ENCODE results near the gene ATF7. TPM values are rescaled to one million over a fixed set of nuclear protein-coding genes. Genes with fewer than 3 reads are reported as not detected.

The ATF7 gene
- total RNA-seq, 4 donors from 2014 or later: 14.2 to 29.7 (median 26.8) TPM

- H3K36me3 ChIP-seq: peaks cover 0 to under 1% (median 0%) of the 10 kb centered on the region in 4 donors
- no peak for TF ChIP-seq EP300 (IDR thresholded peaks at IDR 0.05; ENCODE audit: low read depth)
- no peak for TF ChIP-seq POLR2A (IDR thresholded peaks at IDR 0.05)
- TF ChIP-seq POLR2AphosphoS5 (IDR thresholded peaks at IDR 0.05): no peak
- no peak for TF ChIP-seq CTCF (IDR thresholded peaks at IDR 0.05)
- H3K4me3 ChIP-seq: no peak overlapping the region
- 70% methylated on average over 2 of the region's 2 CpGs; no CpG with 5 or more reads in 1 of the 2 donors for WGBS, 2 donors (ENCODE audit: low coverage in 1 of 2)
- intact Hi-C loops (cut with DNase I; ENCODE audit: low total_unique reads) (loop anchor here (10.0 kb wide), 1 partner anchor 162 kb away; no protein-coding TSS in a partner anchor), in situ Hi-C loops (cut with MboI; ENCODE audit: low pct_ligation_motif_present in 1 of 4, low pct_unique_long_range_greater_than_20kb in 1 of 4, low sequenced_read_pairs in 3 of 4) (loop anchor here in 1 of 4 donors (10.0 kb wide), 1 partner anchor 162 kb away; no protein-coding TSS in a partner anchor)
- no peak for DNase-seq
- H3K27ac ChIP-seq: no peak overlapping the region
- H3K27me3 ChIP-seq: no peaks in the 10 kb centered on the region
- H3K4me1 ChIP-seq: peaks cover 9 to 19% (median 10%) of the 10 kb centered on the region in 4 donors
- H3K9me3 ChIP-seq: no peaks in the 10 kb centered on the region
Measured at GRCh38 chr12:53506450-53506785, 119.8 kb downstream of the ATF7 start.

GRCh38 chr12:53505555-53506449 lies 120.4 kb downstream of the ATF7 start:
- intact Hi-C loops (cut with DNase I; ENCODE audit: low total_unique reads): loop anchor here (10.0 kb wide), 1 partner anchor 161 kb away; no protein-coding TSS in a partner anchor
- no peaks in the 10 kb centered on the region for H3K27me3 ChIP-seq
- H3K4me1 ChIP-seq: peaks cover 9 to 19% (median 10%) of the 10 kb centered on the region in 4 donors
- in situ Hi-C loops (cut with MboI; ENCODE audit: low pct_ligation_motif_present in 1 of 4, low pct_unique_long_range_greater_than_20kb in 1 of 4, low sequenced_read_pairs in 3 of 4): loop anchor here in 1 of 4 donors (10.0 kb wide), 1 partner anchor 161 kb away; no protein-coding TSS in a partner anchor
- 20 to 82% methylated on average over 1 to 17 of the region's 19 CpGs for WGBS, 2 donors (ENCODE audit: low coverage in 1 of 2)
- TF ChIP-seq EP300 (IDR thresholded peaks at IDR 0.05; ENCODE audit: low read depth): no peak
- no peak for TF ChIP-seq POLR2AphosphoS5 (IDR thresholded peaks at IDR 0.05)
- no peak for TF ChIP-seq CTCF (IDR thresholded peaks at IDR 0.05)
- TF ChIP-seq POLR2A (IDR thresholded peaks at IDR 0.05): no peak
- no peak overlapping the region for H3K27ac ChIP-seq
- no peak for DNase-seq
- H3K9me3 ChIP-seq: no peaks in the 10 kb centered on the region
- H3K4me3 ChIP-seq: no peak overlapping the region
- no peaks in the 10 kb centered on the region for H3K36me3 ChIP-seq

- 84% methylated on average over 10 of the region's 10 CpGs; no CpG with 5 or more reads in 1 of the 2 donors for WGBS, 2 donors (ENCODE audit: low coverage in 1 of 2)
- Histone ChIP-seq H3K4me3 (no peak overlapping the region), H3K9me3 (no peaks in the 10 kb centered on the region), H3K4me1 (peaks cover 10 to 21% (median 13%) of the 10 kb centered on the region in 4 donors), H3K27me3 (no peaks in the 10 kb centered on the region), H3K36me3 (no peaks in the 10 kb centered on the region), H3K27ac (no peak overlapping the region)
- TF ChIP-seq EP300 (IDR thresholded peaks at IDR 0.05; ENCODE audit: low read depth): no peak
- no peak for DNase-seq
- intact Hi-C loops (cut with DNase I; ENCODE audit: low total_unique reads): loop anchor here (10.0 kb wide), 1 partner anchor 160 kb away; no protein-coding TSS in a partner anchor
- in situ Hi-C loops (cut with MboI; ENCODE audit: low pct_ligation_motif_present in 1 of 4, low pct_unique_long_range_greater_than_20kb in 1 of 4, low sequenced_read_pairs in 3 of 4): loop anchor here in 1 of 4 donors (10.0 kb wide), 1 partner anchor 160 kb away; no protein-coding TSS in a partner anchor
Measured at GRCh38 chr12:53505086-53505485, 121.1 kb downstream of the ATF7 start.

DNA sequence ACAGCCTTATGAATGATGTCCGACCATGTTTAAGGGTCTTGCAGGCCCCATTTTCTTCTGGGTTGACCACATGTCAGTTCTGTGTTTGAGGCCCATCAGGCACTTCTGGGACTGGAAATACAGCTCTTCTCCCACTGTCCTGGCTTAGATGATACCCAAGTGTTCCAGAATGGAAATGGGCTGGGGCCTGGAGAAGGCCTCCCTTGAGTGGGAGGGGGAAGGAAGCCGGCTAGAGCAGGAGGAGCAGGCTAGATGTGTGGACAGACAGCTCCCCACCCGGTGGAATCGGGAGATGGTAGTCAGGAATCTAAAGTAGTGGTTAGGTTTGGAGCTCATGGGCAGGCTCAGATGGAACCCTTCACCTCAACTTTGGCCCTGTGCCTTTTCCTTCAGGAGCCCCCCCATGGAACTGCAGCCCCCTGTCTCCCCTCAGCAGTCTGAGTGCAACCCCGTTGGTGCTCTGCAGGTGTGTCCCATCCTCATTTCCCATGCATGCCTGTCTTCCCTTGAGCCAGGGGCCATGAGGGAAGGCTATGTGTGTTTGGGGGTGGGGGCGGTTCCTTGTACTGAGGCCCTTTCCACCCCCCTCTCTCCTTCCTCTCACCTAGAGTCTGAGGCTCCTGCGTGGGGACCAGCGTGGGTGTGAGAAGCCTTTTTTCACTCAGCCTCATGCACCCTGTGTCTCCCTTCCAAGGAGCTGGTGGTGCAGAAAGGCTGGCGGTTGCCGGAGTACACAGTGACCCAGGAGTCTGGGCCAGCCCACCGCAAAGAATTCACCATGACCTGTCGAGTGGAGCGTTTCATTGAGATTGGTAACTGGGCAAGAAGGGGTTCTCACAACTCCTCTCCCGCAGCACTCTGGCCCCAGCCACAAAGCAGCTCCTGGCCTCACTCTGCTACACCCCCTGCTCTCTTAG lies 121.9 kb downstream of the ATF7 start:
- intact Hi-C loops (cut with DNase I; ENCODE audit: low total_unique reads) (loop anchor here (10.0 kb wide), 1 partner anchor 159 kb away; no protein-coding TSS in a partner anchor), in situ Hi-C loops (cut with MboI; ENCODE audit: low pct_ligation_motif_present in 1 of 4, low pct_unique_long_range_greater_than_20kb in 1 of 4, low sequenced_read_pairs in 3 of 4) (loop anchor here in 1 of 4 donors (10.0 kb wide), 1 partner anchor 159 kb away; no protein-coding TSS in a partner anchor)
- no peaks in the 10 kb centered on the region for H3K36me3 ChIP-seq
- WGBS, 2 donors (ENCODE audit: low coverage in 1 of 2): 83 to 86% methylated on average over 2 to 14 of the region's 14 CpGs
- no peak overlapping the region for H3K27ac ChIP-seq
- no peaks in the 10 kb centered on the region for H3K9me3 ChIP-seq
- peaks cover 13 to 29% (median 21%) of the 10 kb centered on the region in 4 donors for H3K4me1 ChIP-seq
- TF ChIP-seq EP300 (IDR thresholded peaks at IDR 0.05; ENCODE audit: low read depth): no peak
- no peak for TF ChIP-seq CTCF (IDR thresholded peaks at IDR 0.05)
- no peak for TF ChIP-seq POLR2A (IDR thresholded peaks at IDR 0.05)
- no peak for TF ChIP-seq POLR2AphosphoS5 (IDR thresholded peaks at IDR 0.05)
- no peaks in the 10 kb centered on the region for H3K27me3 ChIP-seq
- no peak overlapping the region for H3K4me3 ChIP-seq
- DNase-seq: no peak
